Keratinocyte (primary cell): ENCODE results near the gene MAGI3. TPM values are rescaled to one million over a fixed set of nuclear protein-coding genes. Genes with fewer than 3 reads are reported as not detected.

Source experiments
- DNase-seq: peaks from one replicate; pipeline ENCODE4 v3.0.0-alpha.2; 2011; ENCODE audit warnings: low read depth, missing footprints, low spot score
- FAIRE-seq: peaks from 2 replicates; lab custom pipeline; 2011; peaks lifted over from hg19 to GRCh38; lab: Jason Lieb, UNC
- H2AFZ ChIP-seq: 2 replicates; pipeline ENCODE4 v1.6.0; 2012; ENCODE audit warnings: low read length, control low read depth, inconsistent platforms; ENCODE audit not compliant: control insufficient read depth
- H3K27ac ChIP-seq: 2 replicates; pipeline ENCODE4 v1.5.1; 2011; ENCODE audit warnings: low read length; ENCODE audit not compliant: control insufficient read depth, insufficient read depth
- H3K27me3 ChIP-seq: 3 replicates; pipeline ENCODE4 v1.6.0; 2011; ENCODE audit warnings: low read length; ENCODE audit not compliant: control insufficient read depth, insufficient read depth; ENCODE audit errors: extremely low read depth
- H3K36me3 ChIP-seq, 2 experiments: 2 replicates in 1 of 2; 3 replicates in 1 of 2; pipeline ENCODE4 v1.5.1; 2011; ENCODE audit warnings: low read length in 2 of 2, mild to moderate bottlenecking in 1 of 2; ENCODE audit not compliant: control insufficient read depth in 2 of 2, insufficient read depth in 2 of 2; ENCODE audit errors: extremely low read depth in 1 of 2
- H3K4me1 ChIP-seq: 3 replicates; pipeline ENCODE4 v1.5.1; 2011; ENCODE audit warnings: low read length; ENCODE audit not compliant: control insufficient read depth, insufficient read depth; ENCODE audit errors: extremely low read depth
- H3K4me2 ChIP-seq: 3 replicates; pipeline ENCODE4 v1.6.0; 2011; ENCODE audit warnings: low read depth, low read length; ENCODE audit not compliant: control insufficient read depth, insufficient read depth; ENCODE audit errors: extremely low read depth
- H3K4me3 ChIP-seq, 3 experiments: fragments of 200-600 bp in 1 of 3; sonication (generic) in 1 of 3; 2 replicates in 2 of 3; 3 replicates in 1 of 3; pipeline ENCODE4 v1.5.1; 2011 to 2016; ENCODE audit warnings: low read length in 3 of 3, mild to moderate bottlenecking in 3 of 3, control low read depth in 2 of 3, inconsistent platforms in 1 of 3, low read depth in 1 of 3, mixed read lengths in 1 of 3, mixed run types in 1 of 3, moderate library complexity in 1 of 3; ENCODE audit not compliant: control insufficient read depth in 2 of 3, insufficient read depth in 2 of 3; ENCODE audit errors: extremely low read depth in 1 of 3
- H3K79me2 ChIP-seq: 2 replicates; pipeline ENCODE4 v1.6.0; 2012; ENCODE audit warnings: low read length; ENCODE audit not compliant: control insufficient read depth, insufficient read depth
- H3K9ac ChIP-seq: 3 replicates; pipeline ENCODE4 v1.6.0; 2011; ENCODE audit warnings: low read length; ENCODE audit not compliant: control insufficient read depth, insufficient read depth; ENCODE audit errors: extremely low read depth
- H3K9me1 ChIP-seq: 3 replicates; pipeline ENCODE4 v1.6.0; 2011; ENCODE audit warnings: low read length; ENCODE audit not compliant: control insufficient read depth, insufficient read depth; ENCODE audit errors: extremely low read depth
- H3K9me3 ChIP-seq: 2 replicates; pipeline ENCODE4 v1.5.1; 2012; ENCODE audit warnings: low read depth, low read length; ENCODE audit not compliant: control insufficient read depth
- H4K20me1 ChIP-seq: 3 replicates; pipeline ENCODE4 v1.6.0; 2011; ENCODE audit warnings: low read length; ENCODE audit not compliant: control insufficient read depth, insufficient read depth; ENCODE audit errors: extremely low read depth
- CTCF ChIP-seq, 3 experiments: IDR thresholded peaks in 1 of 3; conservative IDR thresholded peaks in 1 of 3; optimal IDR thresholded peaks in 1 of 3; 2 replicates in 2 of 3; 3 replicates in 1 of 3; pipeline versions ENCODE3 to v1.5.1; 2011; ENCODE audit warnings: low read length in 3 of 3, mild to moderate bottlenecking in 3 of 3, moderate library complexity in 2 of 3, control low read depth in 1 of 3, inconsistent platforms in 1 of 3; ENCODE audit not compliant: insufficient read depth in 2 of 3; ENCODE audit errors: extremely low read depth in 1 of 3
- EZH2 ChIP-seq: IDR thresholded peaks from one replicate; pipeline ENCODE4 v1.6.1; 2012; ENCODE audit warnings: inconsistent platforms, mild to moderate bottlenecking, low read length, moderate library complexity
- dilution Hi-C: fragments of 300-500 bp; cut with MboI; formaldehyde crosslinking; loops from one replicate; pipeline ENCODE4 v1.7.0; 2020; ENCODE audit warnings: low sequenced_read_pairs; ENCODE audit not compliant: extremely low pct_ligation_motif_present
- polyA plus RNA-seq, 5 experiments: library from polyadenylated mRNA; depleted of rRNA in 3 of 5; stranded (reverse) in 3 of 5; stranded (forward) in 1 of 5; unstranded in 1 of 5; fragments of >200 nt; gene quantifications; 1 replicate in 1 of 5; 2 replicates in 3 of 5; 3 replicates in 1 of 5; pipeline versions ENCODE4 v1.2.1 to v1.2.3, GENCODE V29; 2011 to 2012; ENCODE audit warnings: missing spikeins in 2 of 5, low read depth in 1 of 5, low replicate concordance in 1 of 5

The MAGI3 gene
- polyA plus RNA-seq, 1 donor (not counting 4 experiments of a cell fraction or from before 2014, with no cell fraction given): 3.2 TPM

GRCh38 chr1:113721010-113721409, 330.7 kb downstream of the MAGI3 start:
- Histone ChIP-seq H3K9ac (no peak overlapping the region), H3K9me3 (no peaks in the 10 kb centered on the region), H3K4me1 (no peaks in the 10 kb centered on the region), H3K79me2 (no peaks in the 10 kb centered on the region), H3K4me3 (no peak overlapping the region), H4K20me1 (no peaks in the 10 kb centered on the region), H3K36me3 (peaks cover 0 to 4% of the 10 kb centered on the region in 2 experiments), H3K9me1 (no peaks in the 10 kb centered on the region), H3K4me2 (no peak overlapping the region), H3K27me3 (no peaks in the 10 kb centered on the region), H2AFZ (no peak overlapping the region), H3K27ac (no peak overlapping the region)
- no peak for DNase-seq
- FAIRE-seq: no peak
- dilution Hi-C loops: no loop called here
- no peak for TF ChIP-seq EZH2
- no peak for TF ChIP-seq CTCF (optimal IDR thresholded peaks at IDR 0.05 in 1 of 3, IDR thresholded peaks at IDR 0.05 in 1 of 3, conservative IDR thresholded peaks at IDR 0.05 in 1 of 3; ENCODE audit: extremely low read depth in 1 of 3, insufficient read depth in 2 of 3, low read length in 3 of 3)

DNA sequence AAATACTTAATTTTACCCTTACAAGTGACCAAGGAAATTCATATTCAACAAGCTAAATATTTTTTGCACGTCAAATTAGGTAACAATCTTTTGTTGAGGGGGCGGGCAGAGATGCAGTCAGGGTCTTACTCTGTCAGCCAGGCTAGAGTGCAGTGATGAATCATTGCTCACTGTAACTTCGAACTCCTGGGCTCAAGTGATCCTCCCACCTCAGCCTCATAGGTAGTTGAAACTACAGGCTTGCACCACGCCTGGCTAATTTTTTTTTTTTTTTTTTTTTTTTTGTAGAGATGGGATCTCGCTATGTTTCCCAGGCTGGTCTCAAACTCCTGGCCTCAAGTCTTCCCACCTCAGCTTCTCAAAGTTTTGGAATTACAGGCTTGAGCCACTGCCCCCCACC, 342.5 kb downstream of the MAGI3 start:
- H2AFZ ChIP-seq: no peak overlapping the region
- TF ChIP-seq CTCF (optimal IDR thresholded peaks at IDR 0.05 in 1 of 3, IDR thresholded peaks at IDR 0.05 in 1 of 3, conservative IDR thresholded peaks at IDR 0.05 in 1 of 3; ENCODE audit: extremely low read depth in 1 of 3, insufficient read depth in 2 of 3, low read length in 3 of 3) (no peak), EZH2 (no peak)
- H3K9me1 ChIP-seq: no peaks in the 10 kb centered on the region
- H3K36me3 ChIP-seq: no peaks in the 10 kb centered on the region
- no peaks in the 10 kb centered on the region for H3K27me3 ChIP-seq
- no peaks in the 10 kb centered on the region for H3K9me3 ChIP-seq
- DNase-seq (no peak), FAIRE-seq (no peak)
- no peak overlapping the region for H3K4me3 ChIP-seq
- dilution Hi-C loops: no loop called here
- H3K4me1 ChIP-seq: no peaks in the 10 kb centered on the region
- no peak overlapping the region for H3K27ac ChIP-seq
- H3K4me2 ChIP-seq: no peak overlapping the region
- H3K79me2 ChIP-seq: no peaks in the 10 kb centered on the region
- no peak overlapping the region for H3K9ac ChIP-seq
- no peaks in the 10 kb centered on the region for H4K20me1 ChIP-seq
